GM18870 (cell line): Measurements from ENCODE around the gene KCNMA1.

Source experiments
- ATAC-seq: cut with Tn5 transposase; IDR thresholded peaks from one replicate; pipeline ENCODE4 v1.9.1; 2021; ENCODE audit warnings: moderate library complexity; ENCODE audit not compliant: unreplicated experiment

The KCNMA1 gene

DNA sequence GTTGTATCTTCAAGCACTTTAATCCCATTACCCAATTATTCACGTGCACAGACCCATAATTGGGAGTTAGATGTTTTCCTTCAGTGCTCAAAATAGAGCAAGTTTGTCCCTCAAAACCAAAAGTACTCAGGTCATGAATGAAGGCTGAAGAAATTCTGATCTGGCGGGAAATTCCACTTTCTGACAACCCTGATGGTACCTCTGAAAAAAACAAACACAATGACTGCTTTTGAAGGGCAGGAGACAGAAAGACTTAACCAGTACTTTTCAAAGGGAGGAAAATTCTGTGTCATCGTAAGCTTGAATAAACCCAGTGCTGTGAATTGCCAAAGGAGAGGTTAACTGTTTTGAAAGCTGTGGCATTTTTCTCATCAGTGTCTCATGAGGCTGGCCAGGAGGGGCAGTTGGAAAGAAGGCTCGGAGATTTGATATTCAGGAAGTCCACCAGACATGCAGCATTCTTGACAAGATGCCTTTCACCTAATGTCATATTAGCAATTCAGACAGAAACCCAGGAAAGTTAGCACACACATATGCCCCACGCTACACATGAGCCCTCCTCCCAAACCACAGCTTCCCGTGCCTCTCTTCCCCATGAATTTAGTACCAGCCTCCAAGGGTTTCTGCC lies 347.0 kb downstream of the KCNMA1 start:
- no peak for ATAC-seq

DNA sequence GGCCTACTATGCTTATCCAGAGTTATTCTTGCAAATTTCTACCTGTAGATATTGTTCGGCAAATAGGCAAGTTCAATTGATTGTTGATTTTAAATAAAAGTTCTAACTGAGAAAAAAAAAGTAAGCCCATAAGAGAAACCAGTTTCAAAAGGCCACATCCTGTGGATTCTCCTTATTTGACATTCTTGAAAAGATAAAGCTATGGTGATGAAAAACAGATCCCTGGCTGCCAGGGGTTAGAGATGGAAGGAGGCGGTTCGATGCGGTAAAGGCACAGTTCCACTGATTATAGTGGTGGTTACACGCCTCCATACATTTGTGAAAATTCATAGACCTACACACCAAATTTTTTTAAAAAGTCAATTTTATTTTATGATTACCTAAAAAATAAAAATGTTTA lies 347.8 kb downstream of the KCNMA1 start:
- no peak for ATAC-seq

- ATAC-seq, result no peak
Observed at GRCh38 chr10:77289027-77289501, 348.5 kb downstream of the KCNMA1 start.

- no peak for ATAC-seq
Observed at GRCh38 chr10:77287647-77288120, 349.9 kb downstream of the KCNMA1 start.

DNA sequence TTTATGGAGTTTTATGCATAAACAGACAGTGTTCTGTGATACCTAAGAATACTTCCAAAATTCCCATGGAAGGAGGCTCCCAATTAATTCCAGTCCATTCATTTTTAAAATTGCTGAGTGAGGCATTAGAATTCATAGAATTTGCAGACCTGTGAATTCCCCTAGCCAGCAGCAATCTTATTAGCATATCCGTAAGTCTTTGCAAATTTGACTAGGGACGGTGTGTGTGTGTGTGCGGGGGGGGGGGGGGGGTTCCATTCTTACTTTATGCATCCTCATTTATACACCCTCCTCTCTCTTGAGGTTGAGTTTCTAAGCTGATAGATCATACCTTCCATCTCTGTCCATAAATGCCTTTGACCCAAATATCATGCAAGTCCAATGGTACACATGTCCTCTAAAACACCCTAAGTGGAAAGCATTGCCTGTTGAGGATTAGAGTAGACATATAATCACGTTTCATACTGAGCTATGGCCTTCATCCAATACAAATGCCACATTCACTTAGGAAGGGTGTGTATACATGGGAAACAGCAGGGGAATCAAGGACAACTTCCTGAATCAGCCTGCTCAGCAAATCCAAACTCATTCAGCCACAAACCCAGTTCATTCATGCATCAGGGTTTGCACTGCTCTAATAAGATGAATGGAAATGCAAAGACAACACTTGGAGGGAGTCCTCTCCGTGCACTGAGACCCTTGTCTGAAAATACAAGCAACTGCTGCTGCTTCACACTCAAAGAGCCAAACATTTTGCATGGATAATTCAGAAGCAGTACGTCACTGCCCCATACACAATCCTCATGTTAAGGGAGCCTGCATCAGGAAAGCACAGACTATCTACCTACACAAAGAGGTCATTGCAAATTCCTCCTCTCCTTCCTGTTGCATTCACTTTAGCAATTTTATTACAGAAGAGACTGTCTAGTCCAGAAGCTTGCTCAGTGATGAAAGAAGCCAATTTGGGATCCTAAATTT lies 350.8 kb downstream of the KCNMA1 start:
- ATAC-seq, result no peak

DNA sequence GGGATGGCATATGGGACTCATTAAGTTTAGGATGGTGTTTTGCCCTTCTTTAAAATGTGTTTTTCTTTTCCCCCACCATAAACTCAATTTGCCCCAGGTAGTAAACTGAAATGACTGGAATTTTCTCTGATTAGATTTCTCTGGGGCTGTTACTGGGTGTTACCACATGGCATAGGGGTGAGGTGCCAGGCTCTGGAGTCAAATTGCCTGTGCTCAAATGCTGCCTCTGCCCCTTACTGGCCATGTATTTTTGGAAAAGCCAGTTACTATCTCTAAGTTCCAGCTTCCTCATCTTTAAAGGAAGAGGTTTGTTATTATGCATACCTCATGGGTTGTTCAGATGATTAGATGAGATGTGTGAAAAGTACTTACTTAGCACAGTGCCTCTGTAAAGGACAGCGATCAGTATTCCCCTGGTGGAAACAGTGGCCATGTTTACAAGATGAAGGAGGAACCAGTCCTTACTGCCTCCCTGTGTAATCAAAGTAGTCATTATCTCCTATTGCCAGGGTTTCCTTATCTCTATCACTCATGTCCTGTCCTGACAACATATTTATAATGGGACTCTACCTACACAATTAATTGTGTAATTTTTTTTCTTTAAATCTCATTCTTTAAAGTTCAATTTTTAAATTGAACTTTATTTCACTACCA lies 352.0 kb downstream of the KCNMA1 start:
- no peak for ATAC-seq

DNA sequence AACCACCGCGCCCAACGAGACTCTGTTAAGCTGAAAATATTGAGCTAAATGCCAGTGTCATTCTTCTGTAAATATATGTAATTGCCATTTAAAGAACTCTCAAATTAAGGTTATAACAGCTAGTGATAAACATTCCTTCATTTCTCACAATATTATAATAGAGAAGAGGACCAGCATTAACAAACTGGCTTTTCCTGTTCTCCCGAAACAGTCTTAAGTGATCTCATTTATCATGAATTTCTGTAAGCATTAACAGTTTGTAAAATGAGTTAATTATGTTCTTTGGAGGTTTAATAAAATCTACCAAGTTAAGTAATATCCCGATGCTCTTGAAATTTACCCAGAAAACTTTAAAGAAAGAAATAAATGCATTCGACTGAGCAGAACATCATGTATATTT lies 352.8 kb downstream of the KCNMA1 start:
- no peak for ATAC-seq

- ATAC-seq, result no peak
Observed at GRCh38 chr10:77283326-77283725, 354.3 kb downstream of the KCNMA1 start.

DNA sequence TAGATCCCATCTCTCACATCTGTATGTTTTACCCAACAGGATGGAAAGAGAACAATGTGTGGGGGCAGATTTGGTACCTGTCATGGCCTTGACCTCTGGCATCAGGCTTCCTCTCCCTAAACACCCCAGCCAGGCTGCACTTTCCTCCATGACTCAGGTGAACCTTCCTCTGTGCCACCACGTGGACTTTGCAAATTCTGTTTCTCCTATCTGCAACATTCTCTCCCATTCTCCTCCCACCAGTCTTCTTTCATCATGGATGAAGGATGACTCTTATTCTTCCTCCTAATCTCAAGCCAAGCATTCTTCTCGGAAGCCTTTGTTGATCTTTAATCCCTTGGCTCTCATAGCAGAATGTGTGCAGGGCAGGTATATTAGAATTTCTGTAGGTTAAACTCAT lies 355.4 kb downstream of the KCNMA1 start:
- ATAC-seq, result no peak

- no peak for ATAC-seq
Observed at GRCh38 chr10:77281719-77282118, 355.9 kb downstream of the KCNMA1 start.

- ATAC-seq, result no peak
Observed at GRCh38 chr10:77279207-77279606, 358.4 kb downstream of the KCNMA1 start.

DNA sequence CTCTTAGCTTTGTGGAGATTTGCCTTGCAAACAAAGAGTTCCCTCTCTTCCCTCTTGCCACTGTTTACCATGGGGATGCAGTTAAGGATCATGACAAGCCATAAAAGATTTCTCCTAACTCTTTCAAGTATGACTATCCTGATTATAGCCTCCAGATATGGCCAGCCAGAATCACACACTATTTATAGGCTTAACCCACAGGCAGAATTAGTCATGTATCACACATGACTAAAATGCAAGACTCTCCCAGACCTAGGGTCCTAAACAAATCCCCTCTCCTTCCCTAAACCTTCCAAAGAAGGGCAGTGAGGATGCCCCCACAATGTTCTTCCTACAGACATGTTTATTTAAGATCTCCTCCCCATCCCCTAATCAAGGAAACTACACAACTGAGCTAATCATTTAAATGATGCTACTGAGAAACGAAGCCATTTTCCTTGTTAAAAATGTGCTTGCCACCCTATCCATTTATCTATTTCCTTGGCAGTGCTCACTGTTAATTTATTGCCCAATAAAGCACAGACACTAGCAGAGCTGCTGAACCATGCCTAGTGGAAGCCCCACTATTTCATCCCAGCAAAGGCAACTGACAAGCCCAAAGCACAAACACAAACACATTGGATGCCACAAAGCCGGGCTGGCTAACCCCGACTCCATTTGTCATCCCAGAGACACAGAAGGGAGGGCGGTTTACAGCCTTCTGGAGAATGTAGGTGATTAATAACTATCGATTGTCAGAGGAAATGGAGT lies 363.4 kb downstream of the KCNMA1 start:
- no peak for ATAC-seq

- ATAC-seq, result no peak
Observed at GRCh38 chr10:77269163-77269562, 368.4 kb downstream of the KCNMA1 start.

DNA sequence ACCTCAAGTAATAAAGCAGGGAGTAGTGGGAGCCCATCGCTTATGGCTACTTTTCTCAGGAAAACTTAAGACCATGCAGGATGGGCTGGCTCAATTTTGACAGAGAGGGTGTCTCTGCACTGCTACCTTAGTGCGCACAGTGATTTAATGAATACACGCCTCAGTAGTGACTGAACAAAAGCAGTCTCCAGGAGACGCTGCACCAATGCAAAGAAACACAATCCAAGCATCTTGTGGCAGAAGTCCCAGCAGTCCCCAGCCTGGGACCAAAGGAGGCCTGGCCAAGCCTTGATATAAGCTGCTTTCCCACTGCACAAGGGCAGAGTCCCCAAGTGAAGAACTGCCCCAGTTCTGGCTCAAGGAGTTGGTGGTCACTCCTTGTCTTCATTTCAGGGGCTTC lies 368.9 kb downstream of the KCNMA1 start:
- ATAC-seq, result no peak

GRCh38 chr10:77267703-77268675 lies 369.6 kb downstream of the KCNMA1 start:
- ATAC-seq, result no peak

GRCh38 chr10:77266242-77266641 lies 371.4 kb downstream of the KCNMA1 start:
- ATAC-seq, result no peak

GRCh38 chr10:77264527-77264926 lies 373.1 kb downstream of the KCNMA1 start:
- no peak for ATAC-seq

GRCh38 chr10:77264107-77264506 lies 373.5 kb downstream of the KCNMA1 start:
- ATAC-seq, result no peak

DNA sequence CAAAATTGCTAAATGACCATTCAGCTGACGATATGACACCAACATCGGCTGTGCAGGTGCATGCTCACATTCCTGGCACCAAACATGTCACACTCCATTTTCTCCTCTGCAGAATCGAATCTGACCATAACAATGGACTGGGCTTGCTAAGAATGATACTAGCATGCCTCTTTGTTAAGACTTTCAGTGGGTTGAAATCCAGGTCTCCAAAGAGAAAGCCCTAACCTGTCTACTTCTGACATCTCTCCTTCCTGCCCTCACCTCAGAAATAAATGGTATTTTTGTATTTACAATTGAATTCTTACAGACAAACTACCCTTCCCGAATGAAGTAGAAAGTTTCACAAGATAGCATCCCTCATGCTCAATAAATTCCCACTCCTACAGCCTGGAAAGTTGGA lies 373.9 kb downstream of the KCNMA1 start:
- ATAC-seq, result no peak

GRCh38 chr10:77261146-77261545 lies 376.5 kb downstream of the KCNMA1 start:
- no peak for ATAC-seq
